Measurements from ENCODE around the gene HJV.

The HJV gene

GRCh38 chr1:146021050-146021445 lies 487 bp downstream of the HJV start:
- no peak for DNase-seq

- no peak for DNase-seq
Observed at GRCh38 chr1:146020058-146021049, 1.2 kb downstream of the HJV start.

- no peak for DNase-seq
Observed at GRCh38 chr1:146019231-146020057, 2.1 kb downstream of the HJV start.

- DNase-seq: no peak
Observed at GRCh38 chr1:146016891-146017290, 4.6 kb downstream of the HJV start.

- DNase-seq: no peak
Observed at GRCh38 chr1:146013559-146013922, 8.0 kb downstream of the HJV start.

- peak; percentile 57 for DNase-seq
Observed at GRCh38 chr1:146012703-146013558, 8.6 kb downstream of the HJV start.

- DNase-seq: no peak
Observed at GRCh38 chr1:146010126-146010738, 11.3 kb downstream of the HJV start.

GRCh38 chr1:146007489-146008133 lies 13.9 kb downstream of the HJV start:
- DNase-seq: no peak

- DNase-seq: no peak
Observed at GRCh38 chr1:146001709-146002108, 19.8 kb downstream of the HJV start.

- peak; percentile 47 for DNase-seq
Observed at GRCh38 chr1:145999321-146000024, 22.1 kb downstream of the HJV start.

- DNase-seq: no peak
Observed at GRCh38 chr1:145997718-145998023, 23.9 kb downstream of the HJV start.

- DNase-seq: peak; percentile 76
Observed at GRCh38 chr1:145997016-145997717, 24.4 kb downstream of the HJV start.

GRCh38 chr1:145996433-145997015 lies 25.0 kb downstream of the HJV start, which contains the start of gene TXNIP:
TXNIP (minus strand) TSS chr1:145996579; CDS start chr1:145996266, 313 bp downstream.
- peak; percentile 96 for DNase-seq

- DNase-seq: no peak
Observed at GRCh38 chr1:145995964-145996432, 25.5 kb downstream of the HJV start.

GRCh38 chr1:145995148-145995881 lies 26.2 kb downstream of the HJV start:
- no peak for DNase-seq

GRCh38 chr1:145994391-145995120 lies 27.0 kb downstream of the HJV start:
- no peak for DNase-seq

GRCh38 chr1:145993618-145994390 lies 27.7 kb downstream of the HJV start:
- DNase-seq: no peak
